AG09309 (cell line): ENCODE measurements around the gene PLPP1.

Experiments
- DNase-seq: peaks from one replicate; pipeline ENCODE4 v3.0.0-alpha.2; 2010; ENCODE audit warnings: low read depth
- H3K4me3 ChIP-seq: 2 replicates; pipeline ENCODE4 v1.5.1; 2011; ENCODE audit warnings: mild to moderate bottlenecking, low read depth, low read length, moderate library complexity; ENCODE audit not compliant: control insufficient read depth
- CTCF ChIP-seq: IDR thresholded peaks from 2 replicates; pipeline ENCODE4 v1.5.1; 2011; ENCODE audit warnings: mild to moderate bottlenecking, low read depth, low read length, inconsistent platforms; ENCODE audit not compliant: insufficient read depth, control insufficient read depth; ENCODE audit errors: missing control alignments

Gene PLPP1

GRCh38 chr5:55387865-55388264, 146.9 kb downstream of the PLPP1 start:
- no peak overlapping the region for H3K4me3 ChIP-seq
- no peak for DNase-seq
- TF ChIP-seq CTCF: no peak

GRCh38 chr5:55386356-55386755, 148.4 kb downstream of the PLPP1 start:
- H3K4me3 ChIP-seq: no peak overlapping the region
- TF ChIP-seq CTCF: no peak
- DNase-seq: no peak

- no peak for TF ChIP-seq CTCF
- no peak for DNase-seq
- no peak overlapping the region for H3K4me3 ChIP-seq
These were observed 148.9 kb downstream of the PLPP1 start for GRCh38 chr5:55385846-55386245.

GRCh38 chr5:55385227-55385626, 149.5 kb downstream of the PLPP1 start:
- no peak for DNase-seq
- H3K4me3 ChIP-seq: no peak overlapping the region
- TF ChIP-seq CTCF: no peak

- DNase-seq: no peak
- H3K4me3 ChIP-seq: no peak overlapping the region
- TF ChIP-seq CTCF: no peak
These were observed 150.7 kb downstream of the PLPP1 start for GRCh38 chr5:55384072-55384471.

GRCh38 chr5:55383254-55383653, 151.5 kb downstream of the PLPP1 start:
- H3K4me3 ChIP-seq: no peak overlapping the region
- DNase-seq: no peak
- TF ChIP-seq CTCF: no peak

- no peak for TF ChIP-seq CTCF
- DNase-seq: no peak
- H3K4me3 ChIP-seq: no peak overlapping the region
These were observed 157.0 kb downstream of the PLPP1 start for GRCh38 chr5:55377810-55378209.
